K562 (cell line): ENCODE data around the gene FANCC. TPM values are rescaled to one million over a fixed set of nuclear protein-coding genes. Genes with fewer than 3 reads are reported as not detected.

ENCODE experiments used
- ATAC-seq: fragments of 200-7000 bp; cut with Tn5 transposase; 3 replicates; pipeline ENCODE4 v1.9.1; 2020; ENCODE audit warnings: moderate library complexity
- BruUV-seq: library from RNA; stranded (reverse); fragments of 400-500 nt; replicated peaks from 2 replicates; lab custom pipeline; 2021; lab: Mats Ljungman, UMichigan
- CTCF ChIA-PET: fragments of 300-600 bp; formaldehyde crosslinking; extraction: SDS; loops from one replicate; lab custom pipeline; 2021; ENCODE audit warnings: low intra/inter-chr PET ratio; lab: Yijun Ruan, JAX
- POLR2A ChIA-PET: fragments of 300-600, 350-650 bp; sonication (Branson Sonifier 250); formaldehyde crosslinking; extraction: SDS; loops from one replicate; lab custom pipeline; 2021; ENCODE audit warnings: antibody characterized with exemption, inconsistent platforms; lab: Yijun Ruan, JAX
- DNase-seq, 4 experiments: peaks; one replicate each; pipeline versions ENCODE4 v3.0.0 to v3.0.0-alpha.2; 2011 to 2018; ENCODE audit warnings: low spot score in 3 of 4, mixed read lengths in 3 of 4; ENCODE audit errors: extremely low read depth in 1 of 4
- FAIRE-seq: peaks from 2 replicates; lab custom pipeline; 2011; peaks lifted over from hg19 to GRCh38; lab: Jason Lieb, UNC
- H2AFZ ChIP-seq: 2 replicates; pipeline ENCODE4 v1.6.0; 2011; ENCODE audit warnings: low read depth, low read length, control low read depth, inconsistent platforms
- H3K27ac ChIP-seq: fragments of 200-600 bp; 3 replicates; pipeline ENCODE4 v1.8.0; 2011; ENCODE audit warnings: low read depth, mild to moderate bottlenecking, control low read depth, inconsistent platforms, low read length, moderate library complexity, mixed read lengths; ENCODE audit errors: extremely low read depth
- H3K27me3 ChIP-seq, 2 experiments: fragments of 300-600 bp in 1 of 2; 2 replicates in 1 of 2; 3 replicates in 1 of 2; pipeline versions ENCODE4 v1.6.0 to v1.8.0; 2011; ENCODE audit warnings: inconsistent platforms in 2 of 2, low read length in 2 of 2, mild to moderate bottlenecking in 1 of 2, mixed read lengths in 1 of 2, moderate library complexity in 1 of 2; ENCODE audit not compliant: control insufficient read depth in 2 of 2, insufficient read depth in 2 of 2
- H3K36me3 ChIP-seq: fragments of 300-600 bp; 3 replicates; pipeline ENCODE4 v1.8.0; 2011; ENCODE audit warnings: mild to moderate bottlenecking, low read length, inconsistent platforms; ENCODE audit not compliant: control insufficient read depth, insufficient read depth
- H3K4me1 ChIP-seq, 2 experiments: fragments of 200-600 bp in 1 of 2; replicated peaks in 1 of 2; 2 replicates in 1 of 2; 3 replicates in 1 of 2; pipeline versions ENCODE4 v1.5.1 to v1.8.0; 2011; ENCODE audit warnings: inconsistent platforms in 2 of 2, low read length in 2 of 2, mild to moderate bottlenecking in 1 of 2, mixed read lengths in 1 of 2, moderate library complexity in 1 of 2; ENCODE audit not compliant: control insufficient read depth in 2 of 2, insufficient read depth in 2 of 2
- H3K4me2 ChIP-seq: 2 replicates; pipeline ENCODE4 v1.6.1; 2011; ENCODE audit warnings: low read length, control low read depth, inconsistent platforms, mixed read lengths; ENCODE audit not compliant: insufficient read depth
- H3K4me3 ChIP-seq: fragments of 200-600 bp; sonication (generic), shearing (Covaris generic); 2 replicates; pipeline ENCODE4 v1.5.1; 2016; ENCODE audit warnings: control low read depth, inconsistent platforms
- H3K79me2 ChIP-seq: fragments of 200-600 bp; 3 replicates; pipeline ENCODE4 v1.8.0; 2011; ENCODE audit warnings: low read length, inconsistent platforms; ENCODE audit not compliant: control insufficient read depth, insufficient read depth
- H3K9ac ChIP-seq, 2 experiments: 2 replicates each; pipeline versions ENCODE4 v1.6.0 to v1.6.1; 2011; ENCODE audit warnings: low read depth in 2 of 2, low read length in 2 of 2, control low read depth in 1 of 2, inconsistent platforms in 1 of 2, mild to moderate bottlenecking in 1 of 2, mixed read lengths in 1 of 2; ENCODE audit not compliant: insufficient read depth in 1 of 2
- H3K9me1 ChIP-seq: one replicate; pipeline ENCODE4 v1.6.0; 2011; ENCODE audit warnings: inconsistent platforms, mild to moderate bottlenecking, low read length, moderate library complexity; ENCODE audit not compliant: control insufficient read depth, insufficient read depth
- H3K9me3 ChIP-seq: replicated peaks from 2 replicates; pipeline ENCODE4 v1.5.1; 2011; ENCODE audit warnings: low read depth, low read length, inconsistent platforms; ENCODE audit not compliant: control insufficient read depth, insufficient read depth
- H4K20me1 ChIP-seq: replicated peaks from 2 replicates; pipeline ENCODE4 v1.6.1; 2011; ENCODE audit warnings: low read length, inconsistent platforms, mixed read lengths; ENCODE audit not compliant: control insufficient read depth, insufficient read depth
- ARID2 ChIP-seq: fragments of 450-650 bp; IDR thresholded peaks from 2 replicates; pipeline ENCODE4 v1.6.1; 2017; ENCODE audit warnings: antibody characterized with exemption, mild to moderate bottlenecking
- BACH1 ChIP-seq: fragments of 200-800 bp; sonication (Bioruptor generic); IDR thresholded peaks from 2 replicates; pipeline ENCODE4 v1.6.1; 2016; ENCODE audit warnings: missing genetic modification characterization, missing compliant biosample characterization
- BRCA1 ChIP-seq, 2 experiments: fragments of 450-650 bp in 1 of 2; sonication (generic) in 1 of 2; formaldehyde crosslinking in 1 of 2; IDR thresholded peaks; 2 replicates each; pipeline versions ENCODE4 v1.5.0 to v1.6.1; 2017 to 2020; ENCODE audit warnings: mild to moderate bottlenecking in 1 of 2, missing genetic modification reagents in 1 of 2
- CBX3 ChIP-seq, 2 experiments: IDR thresholded peaks; 1 replicate in 1 of 2; 2 replicates in 1 of 2; pipeline ENCODE4 v1.6.1; 2012; ENCODE audit warnings: inconsistent platforms in 2 of 2, low read length in 2 of 2, borderline replicate concordance in 1 of 2, control low read depth in 1 of 2
- CCAR2 ChIP-seq: fragments of 200-400 bp; formaldehyde crosslinking; IDR thresholded peaks from 2 replicates; pipeline ENCODE4 v1.6.1; 2017; ENCODE audit warnings: mild to moderate bottlenecking, low read depth, low read length
- CGGBP1 ChIP-seq: fragments of 250-450 bp; sonication (Bioruptor Pico); IDR thresholded peaks from 2 replicates; pipeline ENCODE4 v1.9.0; 2021; ENCODE audit warnings: mild to moderate bottlenecking
- FOXJ3 ChIP-seq: sonication (generic); formaldehyde crosslinking; IDR thresholded peaks from 2 replicates; pipeline ENCODE4 v1.4.0; 2020; ENCODE audit warnings: mild to moderate bottlenecking, missing genetic modification reagents
- FOXP1 ChIP-seq: sonication (generic); formaldehyde crosslinking; IDR thresholded peaks from 2 replicates; pipeline ENCODE4 v1.8.0; 2022; ENCODE audit warnings: mild to moderate bottlenecking, missing genetic modification reagents
- FOXP4 ChIP-seq: sonication (generic); formaldehyde crosslinking; IDR thresholded peaks from 2 replicates; pipeline ENCODE4 v1.8.0; 2022; ENCODE audit warnings: mild to moderate bottlenecking, missing genetic modification reagents, borderline replicate concordance
- HDAC3 ChIP-seq: fragments of 450-650 bp; IDR thresholded peaks from 2 replicates; pipeline ENCODE4 v1.6.1; 2018; ENCODE audit warnings: borderline replicate concordance, mild to moderate bottlenecking, moderate library complexity; ENCODE audit not compliant: partially characterized antibody
- MTA2 ChIP-seq: fragments of 450-650 bp; IDR thresholded peaks from 2 replicates; pipeline ENCODE4 v1.6.1; 2016; ENCODE audit warnings: low read depth
- MTA3 ChIP-seq: fragments of 450-650 bp; formaldehyde crosslinking; IDR thresholded peaks from 2 replicates; pipeline ENCODE4 v1.6.1; 2017; ENCODE audit warnings: mild to moderate bottlenecking, borderline replicate concordance
- MTF1 ChIP-seq: fragments of 250-450 bp; sonication (Bioruptor Pico); IDR thresholded peaks from 2 replicates; pipeline ENCODE4 v1.9.0; 2021; ENCODE audit warnings: moderate library complexity, mild to moderate bottlenecking, inconsistent platforms, borderline replicate concordance
- PCBP2 ChIP-seq: fragments of 200-400 bp; formaldehyde crosslinking; IDR thresholded peaks from 2 replicates; pipeline ENCODE4 v1.6.1; 2018; ENCODE audit warnings: low read length, low read depth, mild to moderate bottlenecking, moderate library complexity; ENCODE audit not compliant: poor library complexity, severe bottlenecking
- PTBP1 ChIP-seq: fragments of 200-400 bp; formaldehyde crosslinking; IDR thresholded peaks from 2 replicates; pipeline ENCODE4 v1.6.1; 2017; ENCODE audit warnings: low read depth, low read length
- RFX1 ChIP-seq: fragments of 450-650 bp; IDR thresholded peaks from 2 replicates; pipeline ENCODE4 v1.6.1; 2016; ENCODE audit warnings: mild to moderate bottlenecking, moderate library complexity
- SAFB2 ChIP-seq: fragments of 200-400 bp; formaldehyde crosslinking; IDR thresholded peaks from 2 replicates; pipeline ENCODE4 v1.6.1; 2018; ENCODE audit warnings: borderline replicate concordance, low read length, low read depth, moderate library complexity; ENCODE audit not compliant: severe bottlenecking
- XRCC5 ChIP-seq: fragments of 200-400 bp; formaldehyde crosslinking; IDR thresholded peaks from 2 replicates; pipeline ENCODE4 v1.6.1; 2017; ENCODE audit warnings: low read depth, mild to moderate bottlenecking, low read length
- ZC3H8 ChIP-seq: fragments of 450-650 bp; IDR thresholded peaks from 2 replicates; pipeline ENCODE4 v1.6.1; 2017
- ZFX ChIP-seq: sonication (generic); formaldehyde crosslinking; IDR thresholded peaks from 2 replicates; pipeline ENCODE4 v1.8.0; 2022; ENCODE audit warnings: mild to moderate bottlenecking, missing genetic modification reagents, moderate library complexity
- ZNF695 ChIP-seq: fragments of 450-650 bp; formaldehyde crosslinking; IDR thresholded peaks from 2 replicates; pipeline ENCODE4 v1.4.0; 2020; ENCODE audit warnings: mild to moderate bottlenecking, moderate library complexity
- ZNF780A ChIP-seq: fragments of 250-450 bp; sonication (Bioruptor Pico); IDR thresholded peaks from 2 replicates; pipeline ENCODE4 v1.5.0; 2021; ENCODE audit warnings: mild to moderate bottlenecking
- WGBS: fragments of 100-300 bp; shearing (Covaris generic); methylation state at CpG from one replicate; pipeline ENCODE4 v1.1.6; 2016; ENCODE audit warnings: low coverage, mixed read lengths; ENCODE audit not compliant: insufficient coverage; ENCODE audit errors: missing lambda C conversion rate; 5-methylcytosine and 5-hydroxymethylcytosine counted together
- in situ Hi-C: fragments of 300-500 bp; cut with MboI; formaldehyde crosslinking; loops from 4 replicates; pipeline ENCODE4 v1.15.0; 2018; ENCODE audit warnings: inconsistent platforms, mixed read lengths
- intact Hi-C: fragments of 100-400 bp; cut with micrococcal nuclease; formaldehyde crosslinking; loops from 2 replicates; pipeline ENCODE4 v1.14.2; 2022
- polyA plus RNA-seq, 8 experiments: library from polyadenylated mRNA; depleted of rRNA in 4 of 8; stranded (reverse) in 5 of 8; unstranded in 3 of 8; fragments of >200 nt; fragmentation: Nextera tagmentation in 2 of 8; fragmentation: Illumina TruSeq in 1 of 8; extraction: Ambion mirVana in 2 of 8; extraction: Trizol in 1 of 8; gene quantifications; 2 replicates each; pipeline versions ENCODE4 v1.2.1 to v1.2.3, GENCODE V29; 2011 to 2014; ENCODE audit warnings: inconsistent platforms in 1 of 8, missing spikeins in 1 of 8
- total RNA-seq, 7 experiments: library from RNA; depleted of rRNA in 6 of 7; stranded (reverse); fragments of >200 nt in 6 of 7; fragmentation: Illumina TruSeq in 2 of 7; extraction: Trizol in 2 of 7; gene quantifications; 2 replicates each; pipeline versions ENCODE4 v1.2.1 to v1.2.3, GENCODE V29; 2011 to 2021; ENCODE audit warnings: low replicate concordance in 1 of 7

Gene FANCC
- total and polyA plus RNA-seq, 9 of the 15 experiments (the other 6 are each of a cell fraction or from before 2014, with no cell fraction given): 4.6 to 18.4 (median 14.2) TPM

GRCh38 chr9:95082401-95083084 is 235.0 kb downstream of the FANCC start (continued):
- TF ChIP-seq MTF1 (CRISPR knock-in tag) (no peak), SAFB2 (no peak), BACH1 (tag) (no peak), CBX3 (IDR thresholded peaks at IDR 0.05; ENCODE audit: borderline replicate concordance in 1 of 2, low read length in 2 of 2) (no peak), ZFX (CRISPR knock-in tag) (no peak), PTBP1 (no peak), MTA3 (no peak), ZNF780A (CRISPR knock-in tag) (no peak), HDAC3 (no peak)

DNA sequence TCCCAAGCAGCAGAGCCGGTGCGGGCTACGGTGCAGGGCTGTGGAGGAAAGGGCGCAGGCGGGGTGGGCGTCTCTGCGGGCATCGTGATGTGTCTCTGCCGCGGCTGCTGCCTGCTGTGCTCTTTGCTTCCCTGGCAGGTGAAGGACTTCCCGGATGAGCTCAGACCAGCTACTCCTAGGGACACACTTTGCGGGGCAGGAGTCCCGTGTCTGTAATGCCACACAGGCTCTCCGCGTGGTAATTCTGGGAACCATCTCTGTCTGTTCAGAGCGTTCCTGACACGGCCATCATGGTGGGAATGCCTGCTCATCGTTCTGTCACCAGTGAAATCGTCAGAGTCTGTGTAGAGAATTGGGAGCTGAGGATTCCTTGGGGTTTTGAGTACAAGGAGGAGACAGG is 235.5 kb downstream of the FANCC start:
- no peak overlapping the region for H3K27ac ChIP-seq
- TF ChIP-seq FOXP4 (CRISPR knock-in tag): no peak
- no peak for TF ChIP-seq FOXP1 (CRISPR knock-in tag)
- TF ChIP-seq CCAR2: no peak
- no peak for TF ChIP-seq BRCA1 (IDR thresholded peaks at IDR 0.05)
- no peak for TF ChIP-seq BRCA1 (CRISPR knock-in tag; IDR thresholded peaks at IDR 0.05)
- TF ChIP-seq ZC3H8: no peak
- no peak for TF ChIP-seq MTA2
- TF ChIP-seq XRCC5: no peak
- TF ChIP-seq PCBP2: no peak
- no peak for TF ChIP-seq RFX1
- no peak for TF ChIP-seq FOXJ3 (CRISPR knock-in tag)
- TF ChIP-seq ARID2: no peak
- TF ChIP-seq CGGBP1 (CRISPR knock-in tag): no peak
- no peak for TF ChIP-seq ZNF695 (CRISPR knock-in tag)

More for the DNA sequence above, 235.5 kb downstream of the FANCC start:
- H4K20me1 ChIP-seq: no peaks in the 10 kb centered on the region
- CTCF ChIA-PET: no interaction called here
- H3K4me1 ChIP-seq: peaks cover 0 to 9% of the 10 kb centered on the region in 2 experiments; a peak in 2 of 5 replicates
- in situ Hi-C loops: loop anchor here (10.0 kb wide), 1 partner anchor 297 kb away; no protein-coding TSS in a partner anchor
- H3K4me2 ChIP-seq: no peak overlapping the region
- H3K4me3 ChIP-seq: no peak overlapping the region
- no peaks in the 10 kb centered on the region for H3K9me1 ChIP-seq
- no peak for FAIRE-seq
- H3K9ac ChIP-seq: no peak overlapping the region
- intact Hi-C loops: no loop called here
- POLR2A ChIA-PET: no interaction called here
- no peak for DNase-seq
- no peaks in the 10 kb centered on the region for H3K79me2 ChIP-seq
- H3K36me3 ChIP-seq: peaks cover 17% of the 10 kb centered on the region; the same call in 2 of the 3 replicates
- 83% methylated on average over 14 of the region's 19 CpGs for WGBS
- BruUV-seq: no TSS peak
- no peaks in the 10 kb centered on the region for H3K9me3 ChIP-seq
- H2AFZ ChIP-seq: no peak overlapping the region
- no peak for ATAC-seq
- no peaks in the 10 kb centered on the region for H3K27me3 ChIP-seq
